ENCODE results near the gene LMO7.

Gene LMO7

GRCh38 chr13:75635828-75636435, at the start of gene LMO7:
TSS of gene LMO7 (plus strand) at chr13:75636330. CDS start at chr13:75636658, 328 bp downstream.
- in situ Hi-C loops (cut with MboI; ENCODE audit: low sequenced_read_pairs): no loop called here

DNA sequence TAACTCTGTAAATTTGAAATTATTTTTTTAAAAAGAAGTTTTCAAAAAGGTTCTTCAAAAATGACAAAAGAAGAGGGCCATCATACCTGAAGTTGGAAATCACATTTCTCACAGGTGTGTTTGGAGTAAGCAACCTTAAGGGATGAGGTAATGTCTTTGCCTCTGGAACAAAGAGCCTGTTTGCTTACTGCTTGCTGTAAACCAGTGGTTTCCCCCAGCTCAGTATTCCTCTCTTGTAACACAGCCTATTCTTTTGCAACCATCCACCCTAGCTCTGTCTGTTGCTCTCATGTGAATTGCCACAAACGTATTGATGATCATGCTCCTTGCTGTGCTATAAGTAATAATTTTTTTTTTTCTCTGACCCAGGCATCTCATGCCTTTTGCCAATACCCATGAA, 48.5 kb upstream of the LMO7 start:
- in situ Hi-C loops (cut with MboI; ENCODE audit: low sequenced_read_pairs): no loop called here

DNA sequence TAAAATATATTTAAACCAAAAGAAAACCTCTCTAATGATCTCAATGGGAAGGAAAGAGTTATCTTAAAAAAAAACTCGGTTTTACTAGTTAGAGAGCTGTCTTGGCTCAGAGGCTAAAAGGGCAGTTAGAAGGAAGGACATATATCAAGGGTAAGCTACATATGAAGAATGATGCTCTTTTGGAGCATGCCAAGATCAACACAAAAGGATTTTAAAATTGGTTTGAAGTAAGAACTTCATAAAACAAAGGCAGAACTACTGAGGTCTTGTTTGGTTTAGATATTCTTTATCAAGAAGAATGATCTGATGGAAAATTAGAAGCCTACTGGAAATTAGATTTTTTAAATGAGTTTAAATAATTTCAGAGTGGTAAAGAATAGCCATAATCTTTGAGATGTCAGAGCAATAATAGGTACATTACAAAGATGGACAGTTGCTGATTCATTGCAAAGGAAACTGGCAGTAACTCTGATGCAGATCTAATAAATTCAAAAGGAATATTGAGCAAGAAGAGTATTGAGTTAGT, 39.4 kb upstream of the LMO7 start:
- in situ Hi-C loops (cut with MboI; ENCODE audit: low sequenced_read_pairs): no loop called here

DNA sequence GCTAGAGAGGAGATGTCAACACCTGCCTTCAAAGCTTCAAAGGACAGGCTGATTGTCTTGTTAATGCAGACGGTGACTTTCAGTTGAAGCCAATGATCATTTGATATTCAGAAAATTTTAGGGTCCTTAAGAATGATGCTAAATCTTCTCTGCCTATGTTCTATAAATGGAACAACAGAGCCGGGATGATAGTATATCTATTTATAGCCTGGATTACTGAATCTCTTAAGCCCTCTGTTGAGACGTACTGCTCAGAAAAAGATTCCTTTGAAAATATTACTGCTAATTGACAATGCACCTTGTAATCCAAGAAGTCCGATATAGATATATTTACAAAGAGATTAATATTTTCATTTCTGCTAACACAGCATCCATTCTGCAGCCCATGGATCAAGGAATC, 35.8 kb upstream of the LMO7 start:
- in situ Hi-C loops (cut with MboI; ENCODE audit: low sequenced_read_pairs): no loop called here

DNA sequence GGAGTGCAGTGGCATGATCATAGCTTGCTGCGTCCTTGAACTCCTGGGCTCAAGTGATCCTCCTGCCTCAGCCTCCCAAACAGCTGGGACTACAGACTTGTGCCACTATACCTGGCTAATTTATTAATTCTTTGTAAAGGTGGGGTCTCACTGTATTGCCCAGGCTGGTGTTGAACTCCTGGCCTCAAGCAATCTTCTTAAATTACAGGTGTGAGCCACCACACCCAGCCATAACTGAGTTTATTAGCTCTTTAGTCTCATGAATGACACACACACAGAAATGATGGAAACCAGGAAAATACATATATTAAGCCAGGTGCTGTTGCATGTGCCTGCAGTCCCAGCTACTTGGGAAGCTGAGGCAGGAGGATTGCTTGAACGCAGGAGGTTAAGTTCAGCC, 33.1 kb upstream of the LMO7 start:
- in situ Hi-C loops (cut with MboI; ENCODE audit: low sequenced_read_pairs): no loop called here

DNA sequence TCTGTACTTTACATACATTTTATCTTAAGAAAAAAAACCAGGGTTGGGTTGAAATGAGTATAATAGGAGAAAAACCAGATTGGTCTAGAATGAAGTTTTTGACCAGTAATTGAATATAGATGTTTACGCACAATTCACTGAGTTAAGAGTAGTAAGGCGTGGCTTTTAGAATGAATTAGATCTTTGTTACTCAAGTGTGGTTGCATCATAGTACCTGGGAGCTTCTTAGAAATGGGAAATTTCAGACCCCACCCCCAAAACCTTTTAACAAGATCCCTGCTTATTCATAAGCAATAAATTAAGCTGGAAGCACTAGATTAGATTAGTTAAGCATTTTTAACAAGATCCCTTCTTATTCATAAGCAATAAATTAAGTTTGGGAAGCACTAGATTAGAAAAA, 28.7 kb upstream of the LMO7 start:
- in situ Hi-C loops (cut with MboI; ENCODE audit: low sequenced_read_pairs): no loop called here

- in situ Hi-C loops (cut with MboI; ENCODE audit: low sequenced_read_pairs): no loop called here
Measured at GRCh38 chr13:75610466-75610865, 25.7 kb upstream of the LMO7 start.

DNA sequence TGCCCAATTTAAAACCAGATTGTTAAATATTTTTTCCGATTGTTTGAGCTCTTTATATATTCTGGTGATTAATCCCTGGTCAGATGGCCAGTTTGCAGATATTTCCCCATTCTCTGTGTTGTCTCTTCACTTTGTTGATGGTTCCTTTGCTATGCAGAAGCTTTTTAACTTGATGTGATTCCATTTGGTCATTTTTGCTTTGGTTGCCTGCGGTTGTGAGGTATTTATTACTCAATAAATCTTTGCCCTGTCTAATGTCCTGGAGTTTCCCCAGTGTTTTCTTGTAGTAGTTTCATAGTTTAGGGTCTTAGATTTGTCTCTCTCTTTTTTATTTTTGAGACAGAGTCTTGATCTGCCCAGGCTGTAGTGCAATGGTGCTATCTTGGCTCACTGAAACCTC, 23.8 kb upstream of the LMO7 start:
- in situ Hi-C loops (cut with MboI; ENCODE audit: low sequenced_read_pairs): no loop called here

DNA sequence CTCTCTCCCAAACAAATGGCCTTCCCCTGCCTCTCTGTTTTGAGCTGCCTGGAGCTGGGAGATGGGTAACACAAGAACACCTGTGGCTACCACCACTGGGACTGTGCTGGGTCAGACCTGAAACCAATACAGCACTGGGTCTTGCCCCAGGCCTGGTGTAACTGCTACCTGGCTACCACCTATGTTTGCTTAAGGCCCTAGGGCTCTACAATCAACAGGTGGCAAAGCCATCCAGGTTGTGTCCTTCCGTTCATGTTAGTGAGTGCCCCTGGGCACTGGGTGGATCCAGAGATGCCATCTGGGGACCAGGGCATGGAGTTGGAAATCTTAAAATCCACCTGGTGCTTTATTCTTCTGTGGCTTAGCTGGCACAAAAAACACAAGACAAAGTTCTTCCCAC, 18.9 kb upstream of the LMO7 start:
- in situ Hi-C loops (cut with MboI; ENCODE audit: low sequenced_read_pairs): no loop called here

GRCh38 chr13:75618308-75618707, 17.8 kb upstream of the LMO7 start:
- in situ Hi-C loops (cut with MboI; ENCODE audit: low sequenced_read_pairs): no loop called here

DNA sequence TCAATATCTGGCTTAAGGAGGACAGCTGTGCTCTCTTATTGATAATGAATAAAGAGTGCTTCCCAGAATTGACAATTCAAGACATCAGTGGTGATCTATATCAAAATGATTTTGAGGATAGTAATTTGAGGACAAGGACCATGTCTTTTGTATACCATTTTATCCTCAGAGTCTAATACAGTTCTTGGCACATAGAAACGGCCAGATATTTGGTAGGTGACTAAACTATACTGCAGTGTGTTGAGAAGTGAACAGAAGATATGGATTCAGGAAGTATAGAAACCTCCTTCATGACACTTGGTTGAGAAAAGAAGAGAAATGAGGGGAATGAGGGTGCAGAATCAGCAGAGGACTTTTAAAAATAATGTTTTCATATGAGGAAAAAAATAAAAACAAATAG, 16.1 kb upstream of the LMO7 start:
- in situ Hi-C loops (cut with MboI; ENCODE audit: low sequenced_read_pairs): no loop called here

DNA sequence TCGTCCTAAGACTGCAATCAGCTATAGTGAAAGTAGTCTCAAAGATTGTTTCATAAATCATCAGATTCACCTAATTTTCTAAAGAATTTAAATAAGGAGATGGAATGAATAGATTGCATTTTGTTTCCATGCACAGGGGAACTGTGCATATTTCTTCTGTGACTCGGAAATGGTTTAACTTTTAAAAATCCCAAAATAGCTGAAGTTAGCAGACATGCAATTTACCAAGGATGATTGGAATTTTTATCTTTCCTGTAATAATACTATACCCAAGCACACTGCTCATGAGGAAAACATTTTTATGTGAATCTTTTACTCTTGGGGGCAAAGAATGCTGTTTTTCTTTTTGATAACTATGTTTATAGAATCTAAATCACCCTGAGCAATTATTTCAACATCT, 15.0 kb upstream of the LMO7 start:
- in situ Hi-C loops (cut with MboI; ENCODE audit: low sequenced_read_pairs): no loop called here

GRCh38 chr13:75628801-75629200, 7.3 kb upstream of the LMO7 start:
- in situ Hi-C loops (cut with MboI; ENCODE audit: low sequenced_read_pairs): no loop called here

DNA sequence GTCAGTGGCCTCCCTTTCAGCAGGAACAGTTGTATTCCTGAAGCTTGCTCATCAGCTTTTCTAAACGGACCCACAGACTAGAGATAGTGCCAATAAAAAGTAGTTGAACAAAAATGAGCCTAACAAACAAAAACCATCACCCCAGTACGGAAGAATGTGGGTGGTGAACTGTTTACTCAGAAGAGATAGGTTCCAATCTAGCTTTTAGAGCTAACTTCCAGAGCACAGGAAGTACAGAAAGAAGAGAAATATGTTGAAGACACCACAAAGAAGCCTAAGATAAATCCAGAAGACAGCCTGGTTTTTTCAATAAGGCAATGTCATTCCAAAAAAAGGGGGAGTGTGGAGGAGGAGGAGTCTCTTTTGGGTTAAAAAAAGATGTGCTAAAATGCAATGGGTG, 2.8 kb upstream of the LMO7 start:
- in situ Hi-C loops (cut with MboI; ENCODE audit: low sequenced_read_pairs): no loop called here

GRCh38 chr13:75635101-75635827, 866 bp upstream of the LMO7 start:
- in situ Hi-C loops (cut with MboI; ENCODE audit: low sequenced_read_pairs): no loop called here

DNA sequence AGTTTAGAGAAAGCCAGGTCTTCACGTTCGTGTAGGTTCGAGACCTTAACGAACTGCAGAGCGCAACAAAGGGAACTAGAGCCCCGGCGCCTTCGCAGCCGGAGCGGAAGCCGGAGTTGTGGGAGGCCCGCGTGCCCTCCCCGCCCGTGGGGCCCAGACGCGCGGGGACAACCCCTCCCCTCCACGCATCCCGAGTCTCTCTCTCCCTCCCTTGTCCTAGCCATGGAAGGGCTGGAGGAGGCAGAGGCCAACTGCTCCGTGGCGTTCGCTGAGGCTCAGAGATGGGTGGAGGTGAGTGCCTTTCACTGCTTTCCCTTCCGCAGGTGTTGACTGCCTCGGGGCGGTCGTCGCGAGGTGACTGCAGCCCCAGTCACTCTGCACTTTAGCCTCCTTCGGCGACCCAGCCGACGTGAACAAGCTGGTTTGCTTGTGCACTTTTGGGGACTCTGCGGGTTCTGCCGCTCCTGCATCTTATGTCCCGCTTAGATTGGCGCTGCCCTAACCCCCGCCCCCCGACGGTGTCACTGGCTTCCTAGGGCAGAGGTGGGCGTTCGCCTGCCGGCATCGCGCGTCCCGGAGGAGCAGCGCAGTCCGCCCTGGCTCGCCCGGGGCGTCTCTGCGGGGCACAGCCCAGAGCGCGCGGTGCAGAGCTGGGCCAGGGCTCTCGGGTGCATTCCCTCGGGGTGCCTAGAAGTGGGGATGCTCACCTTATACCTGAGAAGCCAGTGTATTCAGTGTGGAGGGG, 478 bp downstream of the LMO7 start:
- in situ Hi-C loops (cut with MboI; ENCODE audit: low sequenced_read_pairs): no loop called here

DNA sequence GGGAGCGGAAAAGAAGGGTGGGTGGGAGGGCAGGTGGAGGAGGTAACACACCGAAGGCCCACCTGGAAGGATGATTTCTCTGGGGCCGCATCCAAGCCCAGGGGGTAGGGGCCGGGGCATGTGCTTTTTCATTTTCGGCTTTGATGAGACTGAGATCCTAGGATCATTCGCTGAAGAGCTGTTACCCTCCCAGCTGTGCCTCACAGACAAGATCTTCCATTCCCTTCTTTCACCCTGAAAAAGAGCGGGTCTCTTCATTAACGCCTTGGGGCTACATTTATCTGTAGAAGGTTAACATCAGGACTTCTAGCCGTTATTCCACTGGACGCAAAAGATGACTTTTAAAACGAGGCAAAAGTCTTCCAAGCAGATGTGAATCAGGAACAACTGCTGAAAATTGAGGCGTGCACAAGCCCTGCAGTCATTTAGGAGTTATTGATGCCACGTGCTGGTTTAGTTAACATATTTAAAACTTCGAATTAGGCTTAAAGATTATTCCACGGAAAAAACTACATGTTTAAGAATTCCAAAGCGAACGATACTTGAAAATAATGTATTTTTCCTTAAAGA, 1.1 kb downstream of the LMO7 start:
- in situ Hi-C loops (cut with MboI; ENCODE audit: low sequenced_read_pairs): no loop called here

- in situ Hi-C loops (cut with MboI; ENCODE audit: low sequenced_read_pairs): no loop called here
Measured at GRCh38 chr13:75639454-75639853, 3.3 kb downstream of the LMO7 start.

- in situ Hi-C loops (cut with MboI; ENCODE audit: low sequenced_read_pairs): no loop called here
Measured at GRCh38 chr13:75641026-75641425, 4.9 kb downstream of the LMO7 start.

DNA sequence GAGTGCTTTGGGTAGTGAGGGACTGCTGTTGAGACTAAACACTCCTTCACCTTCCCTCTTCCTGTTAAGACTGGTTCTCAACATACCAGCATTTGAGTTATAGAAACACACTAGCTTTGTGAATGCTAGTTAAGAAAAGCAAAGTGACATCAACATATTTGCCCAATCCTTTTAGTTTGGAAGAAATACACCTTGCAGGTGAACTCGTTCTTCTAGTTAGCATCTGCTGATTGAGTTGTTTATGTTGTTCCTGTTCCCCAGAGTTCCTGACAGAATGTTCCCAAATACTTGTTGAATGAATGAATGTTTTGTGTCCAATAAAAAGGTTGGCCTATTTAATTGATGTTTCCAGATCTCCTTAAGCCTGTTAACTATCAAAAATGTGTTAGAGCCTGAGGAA, 7.1 kb downstream of the LMO7 start:
- in situ Hi-C loops (cut with MboI; ENCODE audit: low sequenced_read_pairs): no loop called here

DNA sequence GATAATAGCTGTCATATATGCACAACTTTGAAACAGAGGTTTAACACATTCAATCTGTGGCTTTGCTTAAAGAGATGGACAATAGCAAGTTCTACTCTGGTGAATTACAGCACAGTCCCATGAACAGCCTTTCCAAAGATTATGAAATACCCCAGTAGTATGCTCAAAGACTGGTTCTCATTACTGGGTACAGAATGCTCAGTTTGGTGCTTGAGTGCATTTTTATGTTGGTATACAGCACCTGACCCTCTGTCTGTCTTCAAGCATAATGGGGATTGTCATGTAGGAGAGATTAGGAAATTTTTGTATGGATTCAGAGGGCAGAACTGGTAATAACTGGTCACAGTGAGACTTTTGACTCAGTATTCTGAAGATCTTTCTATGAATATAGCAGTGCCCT, 7.6 kb downstream of the LMO7 start:
- in situ Hi-C loops (cut with MboI; ENCODE audit: low sequenced_read_pairs): no loop called here

GRCh38 chr13:75645141-75645540, 9.0 kb downstream of the LMO7 start:
- in situ Hi-C loops (cut with MboI; ENCODE audit: low sequenced_read_pairs): no loop called here
